ENCODE measurements around the gene ITSN2.

ITSN2 gene

DNA sequence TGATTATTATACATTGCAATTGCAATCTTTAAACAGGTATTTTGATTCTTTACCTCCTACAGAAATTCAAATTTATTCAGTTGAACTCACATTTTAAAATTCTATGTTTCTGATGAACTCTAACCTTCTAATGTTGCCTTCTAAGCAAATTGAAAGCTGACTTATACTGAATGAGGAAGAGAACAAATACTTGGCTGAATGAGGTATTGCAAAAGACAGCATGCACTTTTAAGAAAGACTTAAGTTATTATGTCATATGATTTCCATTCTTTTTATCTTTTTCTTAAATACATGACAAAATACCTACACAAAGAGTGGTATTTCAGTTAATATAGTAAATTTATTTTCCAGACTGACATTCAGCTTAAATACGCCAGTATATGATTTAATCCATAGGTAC is 120.8 kb downstream of the ITSN2 start:
- Histone ChIP-seq H3K36me3 (peaks cover 13 to 37% (median 25%) of the 10 kb centered on the region in 3 donors), H3K4me1 (no peaks in the 10 kb centered on the region), H3K4me3 (no peak overlapping the region), H3K27ac (no peak overlapping the region), H3K27me3 (no peaks in the 10 kb centered on the region), H3K9me3 (no peaks in the 10 kb centered on the region)
- intact Hi-C loops (cut with DNase I; ENCODE audit: low total_unique reads): no loop called here
- TF ChIP-seq, protein P1, sequence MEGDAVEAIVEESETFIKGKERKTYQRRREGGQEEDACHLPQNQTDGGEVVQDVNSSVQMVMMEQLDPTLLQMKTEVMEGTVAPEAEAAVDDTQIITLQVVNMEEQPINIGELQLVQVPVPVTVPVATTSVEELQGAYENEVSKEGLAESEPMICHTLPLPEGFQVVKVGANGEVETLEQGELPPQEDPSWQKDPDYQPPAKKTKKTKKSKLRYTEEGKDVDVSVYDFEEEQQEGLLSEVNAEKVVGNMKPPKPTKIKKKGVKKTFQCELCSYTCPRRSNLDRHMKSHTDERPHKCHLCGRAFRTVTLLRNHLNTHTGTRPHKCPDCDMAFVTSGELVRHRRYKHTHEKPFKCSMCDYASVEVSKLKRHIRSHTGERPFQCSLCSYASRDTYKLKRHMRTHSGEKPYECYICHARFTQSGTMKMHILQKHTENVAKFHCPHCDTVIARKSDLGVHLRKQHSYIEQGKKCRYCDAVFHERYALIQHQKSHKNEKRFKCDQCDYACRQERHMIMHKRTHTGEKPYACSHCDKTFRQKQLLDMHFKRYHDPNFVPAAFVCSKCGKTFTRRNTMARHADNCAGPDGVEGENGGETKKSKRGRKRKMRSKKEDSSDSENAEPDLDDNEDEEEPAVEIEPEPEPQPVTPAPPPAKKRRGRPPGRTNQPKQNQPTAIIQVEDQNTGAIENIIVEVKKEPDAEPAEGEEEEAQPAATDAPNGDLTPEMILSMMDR (IDR thresholded peaks at IDR 0.05): no peak
- no peak for DNase-seq

DNA sequence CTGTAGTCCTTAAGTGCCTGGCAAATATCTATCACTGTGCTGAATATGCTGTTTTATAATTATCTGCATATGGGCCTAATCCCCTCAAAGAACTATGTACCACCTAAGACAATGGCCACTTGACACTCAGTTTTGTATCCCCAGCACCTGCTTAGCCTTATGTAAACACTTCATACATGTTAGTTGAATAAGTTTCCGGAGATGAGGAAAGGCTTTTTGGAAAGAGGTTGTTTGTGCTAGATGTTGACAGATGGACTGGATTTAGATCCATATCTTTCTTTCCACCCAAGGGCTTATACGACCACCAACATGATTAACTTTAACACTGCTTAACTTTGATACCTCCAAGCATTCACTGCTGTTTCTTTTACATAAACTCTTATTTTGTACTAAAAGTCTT is 122.2 kb downstream of the ITSN2 start:
- Histone ChIP-seq H3K27me3 (no peaks in the 10 kb centered on the region), H3K36me3 (peaks cover 5 to 27% (median 19%) of the 10 kb centered on the region in 3 donors), H3K9me3 (no peaks in the 10 kb centered on the region), H3K27ac (no peak overlapping the region), H3K4me1 (no peaks in the 10 kb centered on the region), H3K4me3 (no peak overlapping the region)
- DNase-seq: no peak
- TF ChIP-seq, protein P1 (IDR thresholded peaks at IDR 0.05): no peak
- intact Hi-C loops (cut with DNase I; ENCODE audit: low total_unique reads): no loop called here

DNA sequence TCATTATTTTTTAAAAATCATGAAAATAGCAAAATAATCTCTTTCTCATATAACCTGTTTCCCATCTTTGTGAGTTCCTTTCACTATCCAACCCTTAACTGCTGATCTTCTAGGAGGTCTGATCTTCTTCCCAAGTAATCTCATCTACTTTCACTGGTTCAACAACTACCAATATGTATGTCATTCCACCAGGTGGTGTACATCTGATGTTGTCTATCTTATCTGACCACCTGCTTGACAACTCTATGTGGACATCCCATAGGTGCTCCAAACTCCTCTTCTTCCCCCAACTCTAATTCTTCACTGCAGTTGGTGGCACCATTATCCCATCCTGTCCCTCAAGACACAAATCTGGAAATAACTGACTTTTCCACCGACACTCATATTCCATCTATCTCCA is 123.0 kb downstream of the ITSN2 start:
- no peaks in the 10 kb centered on the region for H3K9me3 ChIP-seq
- peaks cover 0 to 21% (median 19%) of the 10 kb centered on the region in 3 donors for H3K36me3 ChIP-seq
- no peaks in the 10 kb centered on the region for H3K4me1 ChIP-seq
- intact Hi-C loops (cut with DNase I; ENCODE audit: low total_unique reads): no loop called here
- H3K27ac ChIP-seq: no peak overlapping the region
- H3K27me3 ChIP-seq: no peaks in the 10 kb centered on the region
- TF ChIP-seq, protein P1 (IDR thresholded peaks at IDR 0.05): no peak
- no peak for DNase-seq
- no peak overlapping the region for H3K4me3 ChIP-seq

DNA sequence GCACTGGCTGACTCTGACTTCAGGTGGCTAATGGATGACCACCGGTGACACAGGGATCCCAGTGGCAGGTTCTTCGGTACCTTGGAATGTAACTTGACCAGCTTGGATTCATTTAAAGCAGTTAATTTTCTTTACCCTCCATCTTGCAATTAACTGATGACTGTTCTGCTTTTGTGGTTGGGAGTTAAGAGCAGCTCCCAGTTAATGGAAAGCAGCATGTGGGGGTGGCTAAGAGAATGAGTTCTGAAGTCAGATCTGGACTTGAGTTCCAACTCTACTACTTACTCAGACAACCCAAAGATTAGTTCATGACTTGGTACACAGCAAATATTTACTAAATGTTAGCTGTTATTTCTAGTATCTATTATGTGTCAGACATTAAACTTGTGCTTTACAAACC is 127.0 kb downstream of the ITSN2 start:
- H3K4me1 ChIP-seq: no peaks in the 10 kb centered on the region
- no peak overlapping the region for H3K4me3 ChIP-seq
- DNase-seq: no peak
- intact Hi-C loops (cut with DNase I; ENCODE audit: low total_unique reads): no loop called here
- TF ChIP-seq, protein P1 (IDR thresholded peaks at IDR 0.05): no peak
- no peak overlapping the region for H3K27ac ChIP-seq
- H3K36me3 ChIP-seq: peaks cover 0 to 27% (median 18%) of the 10 kb centered on the region in 3 donors
- H3K27me3 ChIP-seq: no peaks in the 10 kb centered on the region
- H3K9me3 ChIP-seq: no peaks in the 10 kb centered on the region

DNA sequence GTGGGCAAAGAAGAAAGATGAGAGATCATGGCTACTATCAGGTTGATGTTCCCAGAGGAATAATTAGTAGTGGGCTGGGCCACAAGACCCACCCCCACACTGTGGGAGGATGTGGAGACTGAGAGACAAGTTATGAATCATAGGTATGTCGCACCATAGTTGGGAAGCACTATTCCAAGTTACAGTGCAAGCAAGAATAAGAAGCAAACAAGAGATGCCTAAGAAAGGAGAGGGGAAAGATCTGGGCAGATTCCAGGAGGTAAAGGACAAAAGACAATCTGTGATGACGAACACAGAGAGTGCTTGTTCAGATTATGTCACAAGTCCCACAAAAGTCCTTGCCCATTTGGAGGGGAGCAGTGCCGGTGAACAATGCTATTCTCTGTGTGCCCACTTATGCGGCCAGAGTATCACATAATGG is 128.9 kb downstream of the ITSN2 start:
- no peak overlapping the region for H3K27ac ChIP-seq
- DNase-seq: no peak
- no peak overlapping the region for H3K4me3 ChIP-seq
- TF ChIP-seq, protein P1 (IDR thresholded peaks at IDR 0.05): no peak
- no peaks in the 10 kb centered on the region for H3K9me3 ChIP-seq
- no peaks in the 10 kb centered on the region for H3K4me1 ChIP-seq
- intact Hi-C loops (cut with DNase I; ENCODE audit: low total_unique reads): no loop called here
- no peaks in the 10 kb centered on the region for H3K27me3 ChIP-seq
- H3K36me3 ChIP-seq: peaks cover 0 to 27% (median 14%) of the 10 kb centered on the region in 3 donors

DNA sequence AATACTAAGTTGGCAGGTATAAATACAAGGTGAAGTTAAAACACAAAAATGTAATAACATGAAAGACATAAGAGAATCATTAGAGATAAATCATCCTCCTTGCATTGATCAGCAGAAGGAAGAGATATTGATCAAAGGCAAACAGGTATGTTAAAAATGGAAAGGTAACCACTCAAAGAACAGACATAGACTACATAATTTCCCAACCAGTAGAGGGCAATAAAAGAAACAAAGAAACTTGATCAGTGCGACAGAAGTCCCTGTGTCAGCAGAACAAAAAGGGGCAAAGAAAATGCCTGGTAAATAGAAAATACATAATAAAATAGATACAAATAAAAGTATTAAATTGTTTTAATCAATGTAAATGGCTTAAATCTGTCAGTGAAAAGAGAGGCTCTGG is 131.9 kb downstream of the ITSN2 start:
- Histone ChIP-seq H3K36me3 (peaks cover 0 to 30% (median 18%) of the 10 kb centered on the region in 3 donors), H3K4me1 (no peaks in the 10 kb centered on the region), H3K4me3 (no peak overlapping the region), H3K27ac (no peak overlapping the region), H3K27me3 (no peaks in the 10 kb centered on the region), H3K9me3 (no peaks in the 10 kb centered on the region)
- no peak for DNase-seq
- TF ChIP-seq, protein P1 (IDR thresholded peaks at IDR 0.05): peak in 1 of 2 experiments; percentile 35
- intact Hi-C loops (cut with DNase I; ENCODE audit: low total_unique reads): no loop called here
